ENCODE data around the gene IGF2BP2.

- TF ChIP-seq ZZZ3 (IDR thresholded peaks at IDR 0.05) (no peak), HDAC2 (IDR thresholded peaks at IDR 0.05) (no peak), ZNF592 (IDR thresholded peaks at IDR 0.05) (no peak), FOXP4 (CRISPR knock-in tag; IDR thresholded peaks at IDR 0.05; ENCODE audit: borderline replicate concordance) (no peak), SRF (CRISPR knock-in tag; IDR thresholded peaks at IDR 0.05) (no peak)
- TF ChIP-seq, protein P1, sequence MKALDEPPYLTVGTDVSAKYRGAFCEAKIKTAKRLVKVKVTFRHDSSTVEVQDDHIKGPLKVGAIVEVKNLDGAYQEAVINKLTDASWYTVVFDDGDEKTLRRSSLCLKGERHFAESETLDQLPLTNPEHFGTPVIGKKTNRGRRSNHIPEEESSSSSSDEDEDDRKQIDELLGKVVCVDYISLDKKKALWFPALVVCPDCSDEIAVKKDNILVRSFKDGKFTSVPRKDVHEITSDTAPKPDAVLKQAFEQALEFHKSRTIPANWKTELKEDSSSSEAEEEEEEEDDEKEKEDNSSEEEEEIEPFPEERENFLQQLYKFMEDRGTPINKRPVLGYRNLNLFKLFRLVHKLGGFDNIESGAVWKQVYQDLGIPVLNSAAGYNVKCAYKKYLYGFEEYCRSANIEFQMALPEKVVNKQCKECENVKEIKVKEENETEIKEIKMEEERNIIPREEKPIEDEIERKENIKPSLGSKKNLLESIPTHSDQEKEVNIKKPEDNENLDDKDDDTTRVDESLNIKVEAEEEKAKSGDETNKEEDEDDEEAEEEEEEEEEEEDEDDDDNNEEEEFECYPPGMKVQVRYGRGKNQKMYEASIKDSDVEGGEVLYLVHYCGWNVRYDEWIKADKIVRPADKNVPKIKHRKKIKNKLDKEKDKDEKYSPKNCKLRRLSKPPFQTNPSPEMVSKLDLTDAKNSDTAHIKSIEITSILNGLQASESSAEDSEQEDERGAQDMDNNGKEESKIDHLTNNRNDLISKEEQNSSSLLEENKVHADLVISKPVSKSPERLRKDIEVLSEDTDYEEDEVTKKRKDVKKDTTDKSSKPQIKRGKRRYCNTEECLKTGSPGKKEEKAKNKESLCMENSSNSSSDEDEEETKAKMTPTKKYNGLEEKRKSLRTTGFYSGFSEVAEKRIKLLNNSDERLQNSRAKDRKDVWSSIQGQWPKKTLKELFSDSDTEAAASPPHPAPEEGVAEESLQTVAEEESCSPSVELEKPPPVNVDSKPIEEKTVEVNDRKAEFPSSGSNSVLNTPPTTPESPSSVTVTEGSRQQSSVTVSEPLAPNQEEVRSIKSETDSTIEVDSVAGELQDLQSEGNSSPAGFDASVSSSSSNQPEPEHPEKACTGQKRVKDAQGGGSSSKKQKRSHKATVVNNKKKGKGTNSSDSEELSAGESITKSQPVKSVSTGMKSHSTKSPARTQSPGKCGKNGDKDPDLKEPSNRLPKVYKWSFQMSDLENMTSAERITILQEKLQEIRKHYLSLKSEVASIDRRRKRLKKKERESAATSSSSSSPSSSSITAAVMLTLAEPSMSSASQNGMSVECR (CRISPR knock-in tag; IDR thresholded peaks at IDR 0.05): no peak
Measured at GRCh38 chr3:185760550-185760949, 64.3 kb downstream of the IGF2BP2 start.
